Measurements from ENCODE around the gene RIT2. TPM values are rescaled to one million over a fixed set of nuclear protein-coding genes. Genes with fewer than 3 reads are reported as not detected.

RIT2 gene
- total RNA-seq, 1 experiment from 2014 or later, result not detected

DNA sequence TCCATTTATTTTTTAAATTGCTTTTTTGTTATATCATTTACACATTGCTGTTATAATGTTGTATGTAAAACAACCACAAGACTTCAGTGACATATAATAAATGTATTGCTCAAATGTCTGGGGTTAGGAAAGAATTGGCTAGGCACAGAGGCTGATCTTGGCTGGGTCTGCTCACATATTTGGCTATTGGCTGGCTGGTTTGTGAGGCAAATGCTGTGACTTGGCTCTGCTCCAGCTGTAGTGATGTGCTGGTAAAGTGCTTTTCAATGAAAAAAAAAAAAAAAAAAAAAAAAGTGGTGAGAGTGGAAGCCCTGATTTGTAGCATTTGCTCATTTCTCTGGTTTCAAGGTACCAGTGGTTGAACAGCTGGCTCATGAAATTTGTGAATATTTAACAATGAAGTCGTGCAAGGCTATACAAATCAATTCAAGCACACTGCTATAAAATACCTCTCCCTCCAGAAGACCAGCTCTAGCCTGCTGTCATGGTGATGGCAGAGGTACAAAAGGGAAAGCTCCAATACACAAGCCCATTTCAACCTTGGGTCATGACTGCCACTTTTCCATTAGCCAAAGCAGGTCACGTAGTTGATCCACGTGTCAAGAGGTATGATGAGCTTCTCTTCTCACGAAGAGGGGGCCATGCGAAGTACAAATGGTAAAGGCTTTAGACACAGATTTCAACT is 43.7 kb upstream of the RIT2 start:
- Mint-ChIP-seq H3K9me3 (ENCODE audit: low read depth, unreplicated experiment) (no peaks in the 10 kb centered on the region), H3K4me3 (ENCODE audit: low read depth, unreplicated experiment) (no peak overlapping the region), H3K27ac (ENCODE audit: unreplicated experiment) (no peak overlapping the region), H3K4me1 (ENCODE audit: low read depth, unreplicated experiment) (no peaks in the 10 kb centered on the region), H3K36me3 (ENCODE audit: insufficient read depth, unreplicated experiment) (no peaks in the 10 kb centered on the region), H3K27me3 (ENCODE audit: unreplicated experiment) (no peaks in the 10 kb centered on the region)
- TF ChIP-seq, protein P1, sequence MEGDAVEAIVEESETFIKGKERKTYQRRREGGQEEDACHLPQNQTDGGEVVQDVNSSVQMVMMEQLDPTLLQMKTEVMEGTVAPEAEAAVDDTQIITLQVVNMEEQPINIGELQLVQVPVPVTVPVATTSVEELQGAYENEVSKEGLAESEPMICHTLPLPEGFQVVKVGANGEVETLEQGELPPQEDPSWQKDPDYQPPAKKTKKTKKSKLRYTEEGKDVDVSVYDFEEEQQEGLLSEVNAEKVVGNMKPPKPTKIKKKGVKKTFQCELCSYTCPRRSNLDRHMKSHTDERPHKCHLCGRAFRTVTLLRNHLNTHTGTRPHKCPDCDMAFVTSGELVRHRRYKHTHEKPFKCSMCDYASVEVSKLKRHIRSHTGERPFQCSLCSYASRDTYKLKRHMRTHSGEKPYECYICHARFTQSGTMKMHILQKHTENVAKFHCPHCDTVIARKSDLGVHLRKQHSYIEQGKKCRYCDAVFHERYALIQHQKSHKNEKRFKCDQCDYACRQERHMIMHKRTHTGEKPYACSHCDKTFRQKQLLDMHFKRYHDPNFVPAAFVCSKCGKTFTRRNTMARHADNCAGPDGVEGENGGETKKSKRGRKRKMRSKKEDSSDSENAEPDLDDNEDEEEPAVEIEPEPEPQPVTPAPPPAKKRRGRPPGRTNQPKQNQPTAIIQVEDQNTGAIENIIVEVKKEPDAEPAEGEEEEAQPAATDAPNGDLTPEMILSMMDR (IDR thresholded peaks at IDR 0.05; ENCODE audit: unreplicated experiment), result no peak
- intact Hi-C loops (cut with micrococcal nuclease; ENCODE audit: unreplicated experiment), result no loop called here
- no TSS peak for BruUV-seq (replicated peaks)
- CTCF ChIA-PET, result no interaction called here
- no peak for DNase-seq

DNA sequence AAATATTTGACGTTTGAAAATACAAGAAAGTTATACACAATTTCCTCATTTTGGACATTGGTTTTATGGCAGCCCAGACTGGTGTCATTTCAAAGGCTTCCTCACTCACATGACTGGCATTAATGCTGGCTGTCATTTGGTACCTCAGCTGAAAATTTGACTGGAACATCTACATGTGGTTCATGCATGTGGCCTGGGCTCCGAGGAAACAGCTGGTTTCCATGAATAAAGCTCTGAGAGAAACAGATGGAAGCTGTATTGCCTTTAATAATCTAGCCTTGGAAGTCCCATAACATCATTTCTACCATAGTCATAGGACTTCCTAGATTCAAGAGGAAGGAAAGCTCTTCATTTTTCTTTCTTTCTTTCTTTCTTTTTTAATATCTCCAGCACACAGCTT is 42.9 kb upstream of the RIT2 start:
- TF ChIP-seq, protein P1 (IDR thresholded peaks at IDR 0.05; ENCODE audit: unreplicated experiment), result no peak
- Mint-ChIP-seq H3K9me3 (ENCODE audit: low read depth, unreplicated experiment) (no peaks in the 10 kb centered on the region), H3K4me1 (ENCODE audit: low read depth, unreplicated experiment) (no peaks in the 10 kb centered on the region), H3K27ac (ENCODE audit: unreplicated experiment) (no peak overlapping the region), H3K36me3 (ENCODE audit: insufficient read depth, unreplicated experiment) (no peaks in the 10 kb centered on the region), H3K4me3 (ENCODE audit: low read depth, unreplicated experiment) (no peak overlapping the region), H3K27me3 (ENCODE audit: unreplicated experiment) (no peaks in the 10 kb centered on the region)
- intact Hi-C loops (cut with micrococcal nuclease; ENCODE audit: unreplicated experiment), result no loop called here
- CTCF ChIA-PET, result no interaction called here
- no peak for DNase-seq
- BruUV-seq (replicated peaks), result no TSS peak

DNA sequence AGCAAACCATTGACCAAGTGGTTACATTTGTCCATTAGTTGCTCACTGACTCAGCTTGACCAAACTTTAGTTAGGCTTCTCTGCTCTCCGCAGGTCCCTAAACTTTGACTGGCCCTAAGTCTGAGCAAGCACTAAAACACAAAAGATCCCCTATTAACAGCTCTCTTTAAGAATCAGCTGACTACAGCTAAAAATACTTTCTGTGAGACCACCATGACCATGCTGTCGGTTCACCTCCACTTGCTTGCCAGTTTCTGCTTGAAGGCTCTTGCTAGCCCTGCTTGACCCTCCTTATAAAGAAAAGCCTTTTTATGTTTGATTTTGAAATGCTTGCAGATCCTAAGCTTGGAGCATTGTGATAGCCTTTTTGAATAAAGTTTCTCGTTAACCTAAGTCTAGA is 40.4 kb upstream of the RIT2 start:
- no peak overlapping the region for H3K27ac Mint-ChIP-seq (ENCODE audit: unreplicated experiment)
- H3K36me3 Mint-ChIP-seq (ENCODE audit: insufficient read depth, unreplicated experiment), result no peaks in the 10 kb centered on the region
- CTCF ChIA-PET, result no interaction called here
- TF ChIP-seq, protein P1 (IDR thresholded peaks at IDR 0.05; ENCODE audit: unreplicated experiment), result no peak
- H3K27me3 Mint-ChIP-seq (ENCODE audit: unreplicated experiment), result no peaks in the 10 kb centered on the region
- DNase-seq, result no peak
- H3K4me1 Mint-ChIP-seq (ENCODE audit: low read depth, unreplicated experiment), result no peaks in the 10 kb centered on the region
- H3K4me3 Mint-ChIP-seq (ENCODE audit: low read depth, unreplicated experiment), result no peak overlapping the region
- intact Hi-C loops (cut with micrococcal nuclease; ENCODE audit: unreplicated experiment), result no loop called here
- BruUV-seq (replicated peaks), result no TSS peak
- H3K9me3 Mint-ChIP-seq (ENCODE audit: low read depth, unreplicated experiment), result peaks cover 3% of the 10 kb centered on the region

DNA sequence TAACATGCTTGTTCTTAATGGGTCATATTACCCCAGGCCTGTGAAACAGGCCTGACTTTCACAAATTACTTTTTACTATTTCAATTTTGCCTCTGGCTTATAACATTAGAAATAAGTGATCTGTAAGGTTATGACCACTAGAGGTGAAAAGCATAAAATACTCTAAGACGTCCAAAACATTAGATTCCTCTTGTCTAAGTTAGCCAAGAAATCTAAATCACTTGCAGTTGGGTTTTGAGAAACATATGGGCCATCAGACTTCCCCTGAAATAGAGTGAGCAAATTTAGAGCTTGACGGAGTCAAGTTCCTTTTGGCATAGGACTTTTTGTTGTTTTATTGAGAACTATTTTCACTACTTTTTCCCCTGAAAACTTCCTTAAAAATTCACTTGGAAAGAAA is 32.7 kb upstream of the RIT2 start:
- CTCF ChIA-PET, result no interaction called here
- intact Hi-C loops (cut with micrococcal nuclease; ENCODE audit: unreplicated experiment), result no loop called here
- BruUV-seq (replicated peaks), result no TSS peak
- Mint-ChIP-seq H3K36me3 (ENCODE audit: insufficient read depth, unreplicated experiment) (no peaks in the 10 kb centered on the region), H3K27me3 (ENCODE audit: unreplicated experiment) (no peaks in the 10 kb centered on the region), H3K4me3 (ENCODE audit: low read depth, unreplicated experiment) (no peak overlapping the region), H3K27ac (ENCODE audit: unreplicated experiment) (no peak overlapping the region), H3K9me3 (ENCODE audit: low read depth, unreplicated experiment) (peaks cover 7% of the 10 kb centered on the region), H3K4me1 (ENCODE audit: low read depth, unreplicated experiment) (no peaks in the 10 kb centered on the region)
- DNase-seq, result no peak
- TF ChIP-seq, protein P1 (IDR thresholded peaks at IDR 0.05; ENCODE audit: unreplicated experiment), result no peak
